Ishikawa (cell line): ENCODE data around the gene WDR18.

Experiments used
- CEBPB ChIP-seq: IDR thresholded peaks from 2 replicates; pipeline ENCODE4 v1.6.1; 2012
- CREB1 ChIP-seq: IDR thresholded peaks from 2 replicates; pipeline ENCODE4 v1.6.1; 2012; ENCODE audit warnings: low read depth
- EGR1 ChIP-seq: IDR thresholded peaks from 2 replicates; pipeline ENCODE4 v1.6.1; 2012
- EP300 ChIP-seq: IDR thresholded peaks from 2 replicates; pipeline ENCODE4 v1.6.1; 2012; ENCODE audit warnings: borderline replicate concordance
- FOXM1 ChIP-seq: IDR thresholded peaks from 2 replicates; pipeline ENCODE4 v1.6.1; 2012; ENCODE audit warnings: low read depth, borderline replicate concordance
- NFIC ChIP-seq: IDR thresholded peaks from 2 replicates; pipeline ENCODE4 v1.6.1; 2012
- RAD21 ChIP-seq: IDR thresholded peaks from 2 replicates; pipeline ENCODE4 v1.6.1; 2012; ENCODE audit warnings: low read depth
- TAF1 ChIP-seq: IDR thresholded peaks from 2 replicates; pipeline ENCODE4 v1.6.1; 2012; ENCODE audit warnings: low read depth, mild to moderate bottlenecking
- TCF12 ChIP-seq: IDR thresholded peaks from 2 replicates; pipeline ENCODE4 v1.6.1; 2012; ENCODE audit warnings: low read depth
- TEAD4 ChIP-seq: IDR thresholded peaks from 2 replicates; pipeline ENCODE4 v1.6.1; 2012
- YY1 ChIP-seq: IDR thresholded peaks from 2 replicates; pipeline ENCODE4 v1.6.1; 2012; ENCODE audit warnings: low read depth
- ZBTB7A ChIP-seq: IDR thresholded peaks from 2 replicates; pipeline ENCODE4 v1.6.1; 2012; ENCODE audit warnings: low read depth
- TF ChIP-seq, protein P1 (sequence below): IDR thresholded peaks from 2 replicates; pipeline ENCODE4 v1.6.1; 2012
- TF ChIP-seq, protein P2 (sequence below): IDR thresholded peaks from 2 replicates; pipeline ENCODE4 v1.6.1; 2012; ENCODE audit warnings: low read depth, mild to moderate bottlenecking
- TF ChIP-seq, protein P3 (sequence below): IDR thresholded peaks from 2 replicates; pipeline ENCODE4 v1.6.1; 2012

Gene WDR18

DNA sequence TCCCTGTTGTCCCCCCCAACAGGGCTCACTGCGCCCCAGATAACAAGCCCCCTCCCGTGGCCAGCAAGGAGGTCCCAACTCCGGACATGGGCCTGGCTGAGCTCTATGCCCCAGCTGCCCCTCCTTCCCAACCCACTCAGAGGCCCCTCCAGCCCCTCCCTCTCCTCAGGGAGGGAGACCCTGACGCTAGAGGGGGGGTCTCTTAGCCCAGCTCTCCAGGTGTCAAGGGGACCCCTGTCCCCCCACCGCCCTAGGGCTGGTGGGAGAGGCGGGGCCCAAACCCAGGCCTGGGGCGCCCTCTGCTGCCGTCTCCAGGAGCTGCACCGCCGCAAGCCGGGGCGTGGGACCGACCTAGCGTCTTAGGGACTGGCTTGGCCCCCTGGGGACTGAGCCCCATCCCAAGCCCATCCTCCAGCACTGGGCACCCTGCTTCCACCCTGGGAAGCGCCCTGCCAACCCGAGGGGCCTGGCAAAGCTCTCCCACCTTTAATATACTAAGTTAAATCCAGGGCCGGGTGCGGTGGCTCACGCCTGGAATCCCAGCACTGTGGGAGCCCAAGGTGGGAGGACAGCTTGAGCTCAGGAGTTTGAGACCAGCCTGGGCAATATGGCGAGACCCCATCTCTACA, 17.5 kb downstream of the WDR18 start:
- TF ChIP-seq ZBTB7A (peak; percentile 92), EP300 (no peak), RAD21 (peak; percentile 82)

DNA sequence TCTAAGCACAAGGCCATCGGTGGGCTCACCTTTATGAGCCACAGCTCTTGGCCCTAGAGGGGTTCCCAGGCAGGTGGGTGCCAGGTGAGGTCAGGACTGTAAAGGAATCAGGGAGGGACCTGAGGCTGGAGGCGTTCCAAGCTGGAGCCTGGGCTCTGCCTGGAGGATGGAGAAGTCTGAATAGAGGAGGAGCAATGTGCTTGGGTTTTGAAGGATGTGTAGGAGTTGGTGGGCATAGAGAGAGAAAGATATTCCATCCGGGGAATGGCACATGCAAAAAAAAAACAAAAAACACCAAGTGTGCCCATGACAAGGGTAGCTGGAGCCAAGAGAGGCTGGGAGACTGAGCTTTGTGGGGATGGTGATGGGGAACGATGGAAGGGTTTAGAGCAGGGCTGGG, 18.5 kb downstream of the WDR18 start:
- TF ChIP-seq ZBTB7A = no peak
- no peak for TF ChIP-seq TEAD4
- TF ChIP-seq TCF12 = no peak
- TF ChIP-seq EP300 = no peak
- no peak for TF ChIP-seq CEBPB
- TF ChIP-seq, protein P1, sequence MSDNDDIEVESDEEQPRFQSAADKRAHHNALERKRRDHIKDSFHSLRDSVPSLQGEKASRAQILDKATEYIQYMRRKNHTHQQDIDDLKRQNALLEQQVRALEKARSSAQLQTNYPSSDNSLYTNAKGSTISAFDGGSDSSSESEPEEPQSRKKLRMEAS = no peak
- no peak for TF ChIP-seq RAD21
- no peak for TF ChIP-seq TAF1
- TF ChIP-seq, protein P2, sequence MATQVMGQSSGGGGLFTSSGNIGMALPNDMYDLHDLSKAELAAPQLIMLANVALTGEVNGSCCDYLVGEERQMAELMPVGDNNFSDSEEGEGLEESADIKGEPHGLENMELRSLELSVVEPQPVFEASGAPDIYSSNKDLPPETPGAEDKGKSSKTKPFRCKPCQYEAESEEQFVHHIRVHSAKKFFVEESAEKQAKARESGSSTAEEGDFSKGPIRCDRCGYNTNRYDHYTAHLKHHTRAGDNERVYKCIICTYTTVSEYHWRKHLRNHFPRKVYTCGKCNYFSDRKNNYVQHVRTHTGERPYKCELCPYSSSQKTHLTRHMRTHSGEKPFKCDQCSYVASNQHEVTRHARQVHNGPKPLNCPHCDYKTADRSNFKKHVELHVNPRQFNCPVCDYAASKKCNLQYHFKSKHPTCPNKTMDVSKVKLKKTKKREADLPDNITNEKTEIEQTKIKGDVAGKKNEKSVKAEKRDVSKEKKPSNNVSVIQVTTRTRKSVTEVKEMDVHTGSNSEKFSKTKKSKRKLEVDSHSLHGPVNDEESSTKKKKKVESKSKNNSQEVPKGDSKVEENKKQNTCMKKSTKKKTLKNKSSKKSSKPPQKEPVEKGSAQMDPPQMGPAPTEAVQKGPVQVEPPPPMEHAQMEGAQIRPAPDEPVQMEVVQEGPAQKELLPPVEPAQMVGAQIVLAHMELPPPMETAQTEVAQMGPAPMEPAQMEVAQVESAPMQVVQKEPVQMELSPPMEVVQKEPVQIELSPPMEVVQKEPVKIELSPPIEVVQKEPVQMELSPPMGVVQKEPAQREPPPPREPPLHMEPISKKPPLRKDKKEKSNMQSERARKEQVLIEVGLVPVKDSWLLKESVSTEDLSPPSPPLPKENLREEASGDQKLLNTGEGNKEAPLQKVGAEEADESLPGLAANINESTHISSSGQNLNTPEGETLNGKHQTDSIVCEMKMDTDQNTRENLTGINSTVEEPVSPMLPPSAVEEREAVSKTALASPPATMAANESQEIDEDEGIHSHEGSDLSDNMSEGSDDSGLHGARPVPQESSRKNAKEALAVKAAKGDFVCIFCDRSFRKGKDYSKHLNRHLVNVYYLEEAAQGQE = no peak
- no peak for TF ChIP-seq NFIC

DNA sequence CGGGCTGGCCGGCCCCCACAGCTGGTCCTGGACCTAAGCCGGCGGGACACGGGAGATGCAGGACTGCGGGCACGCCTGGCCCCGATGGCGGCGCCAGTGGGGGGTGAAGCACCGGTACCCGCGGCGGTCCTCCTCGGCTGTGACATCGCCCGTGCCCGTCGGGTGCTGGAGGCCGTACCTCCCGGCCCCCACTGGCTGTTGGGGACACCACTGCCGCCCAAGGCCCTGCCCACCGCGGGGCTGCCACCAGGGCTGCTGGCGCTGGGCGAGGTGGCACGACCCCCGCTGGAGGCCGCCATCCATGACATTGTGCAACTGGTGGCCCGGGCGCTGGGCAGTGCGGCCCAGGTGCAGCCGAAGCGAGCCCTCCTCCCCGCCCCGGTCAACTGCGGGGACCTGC, 19.1 kb downstream of the WDR18 start:
- TF ChIP-seq CREB1 (no peak), FOXM1 (no peak), EGR1 (no peak), EP300 (no peak), TEAD4 (no peak), ZBTB7A (no peak), CEBPB (no peak), NFIC (no peak), RAD21 (no peak), TAF1 (no peak), TCF12 (no peak)
- TF ChIP-seq, protein P3, sequence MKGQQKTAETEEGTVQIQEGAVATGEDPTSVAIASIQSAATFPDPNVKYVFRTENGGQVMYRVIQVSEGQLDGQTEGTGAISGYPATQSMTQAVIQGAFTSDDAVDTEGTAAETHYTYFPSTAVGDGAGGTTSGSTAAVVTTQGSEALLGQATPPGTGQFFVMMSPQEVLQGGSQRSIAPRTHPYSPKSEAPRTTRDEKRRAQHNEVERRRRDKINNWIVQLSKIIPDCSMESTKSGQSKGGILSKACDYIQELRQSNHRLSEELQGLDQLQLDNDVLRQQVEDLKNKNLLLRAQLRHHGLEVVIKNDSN = no peak

DNA sequence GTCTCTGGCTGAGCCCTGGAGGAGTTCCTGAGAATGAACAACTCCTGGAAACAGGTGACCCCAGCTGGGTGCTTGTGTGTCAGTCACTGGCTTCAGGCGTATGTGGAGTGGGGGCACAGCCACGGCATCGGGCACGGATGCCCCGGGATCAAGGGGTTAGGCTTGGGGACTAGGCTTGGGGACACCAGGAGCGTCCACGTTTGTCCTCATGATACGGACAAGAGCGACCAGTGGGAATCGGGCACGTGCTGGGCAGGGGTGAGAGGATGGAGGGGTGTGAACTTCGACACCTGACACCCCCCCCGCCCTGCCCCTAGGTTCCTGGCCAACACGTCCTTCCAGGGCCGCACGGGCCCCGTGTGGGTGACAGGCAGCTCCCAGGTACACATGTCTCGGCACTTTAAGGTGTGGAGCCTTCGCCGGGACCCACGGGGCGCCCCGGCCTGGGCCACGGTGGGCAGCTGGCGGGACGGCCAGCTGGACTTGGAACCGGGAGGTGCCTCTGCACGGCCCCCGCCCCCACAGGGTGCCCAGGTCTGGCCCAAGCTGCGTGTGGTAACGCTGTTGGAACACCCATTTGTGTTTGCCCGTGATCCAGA, 20.2 kb downstream of the WDR18 start:
- TF ChIP-seq TEAD4 (no peak), TAF1 (no peak), FOXM1 (no peak), NFIC (no peak), RAD21 (no peak), TCF12 (no peak)
- TF ChIP-seq, protein P3 = no peak
- TF ChIP-seq, protein P2 = no peak
- TF ChIP-seq, protein P1 = peak; percentile 28; the same call in 1 of the 2 replicates

DNA sequence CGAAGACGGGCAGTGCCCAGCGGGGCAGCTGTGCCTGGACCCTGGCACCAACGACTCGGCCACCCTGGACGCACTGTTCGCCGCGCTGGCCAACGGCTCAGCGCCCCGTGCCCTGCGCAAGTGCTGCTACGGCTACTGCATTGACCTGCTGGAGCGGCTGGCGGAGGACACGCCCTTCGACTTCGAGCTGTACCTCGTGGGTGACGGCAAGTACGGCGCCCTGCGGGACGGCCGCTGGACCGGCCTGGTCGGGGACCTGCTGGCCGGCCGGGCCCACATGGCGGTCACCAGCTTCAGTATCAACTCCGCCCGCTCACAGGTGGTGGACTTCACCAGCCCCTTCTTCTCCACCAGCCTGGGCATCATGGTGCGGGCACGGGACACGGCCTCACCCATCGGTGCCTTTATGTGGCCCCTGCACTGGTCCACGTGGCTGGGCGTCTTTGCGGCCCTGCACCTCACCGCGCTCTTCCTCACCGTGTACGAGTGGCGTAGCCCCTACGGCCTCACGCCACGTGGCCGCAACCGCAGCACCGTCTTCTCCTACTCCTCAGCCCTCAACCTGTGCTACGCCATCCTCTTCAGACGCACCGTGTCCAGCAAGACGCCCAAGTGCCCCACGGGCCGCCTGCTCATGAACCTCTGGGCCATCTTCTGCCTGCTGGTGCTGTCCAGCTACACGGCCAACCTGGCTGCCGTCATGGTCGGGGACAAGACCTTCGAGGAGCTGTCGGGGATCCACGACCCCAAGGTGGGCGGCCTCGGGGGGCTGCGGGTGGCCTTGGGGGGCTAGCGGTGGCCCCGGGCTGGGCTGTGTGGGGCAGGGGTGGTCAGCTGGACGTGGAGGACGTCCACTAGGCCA, 20.9 kb downstream of the WDR18 start:
- TF ChIP-seq, protein P1 = peak; percentile 76
- TF ChIP-seq RAD21 = no peak

DNA sequence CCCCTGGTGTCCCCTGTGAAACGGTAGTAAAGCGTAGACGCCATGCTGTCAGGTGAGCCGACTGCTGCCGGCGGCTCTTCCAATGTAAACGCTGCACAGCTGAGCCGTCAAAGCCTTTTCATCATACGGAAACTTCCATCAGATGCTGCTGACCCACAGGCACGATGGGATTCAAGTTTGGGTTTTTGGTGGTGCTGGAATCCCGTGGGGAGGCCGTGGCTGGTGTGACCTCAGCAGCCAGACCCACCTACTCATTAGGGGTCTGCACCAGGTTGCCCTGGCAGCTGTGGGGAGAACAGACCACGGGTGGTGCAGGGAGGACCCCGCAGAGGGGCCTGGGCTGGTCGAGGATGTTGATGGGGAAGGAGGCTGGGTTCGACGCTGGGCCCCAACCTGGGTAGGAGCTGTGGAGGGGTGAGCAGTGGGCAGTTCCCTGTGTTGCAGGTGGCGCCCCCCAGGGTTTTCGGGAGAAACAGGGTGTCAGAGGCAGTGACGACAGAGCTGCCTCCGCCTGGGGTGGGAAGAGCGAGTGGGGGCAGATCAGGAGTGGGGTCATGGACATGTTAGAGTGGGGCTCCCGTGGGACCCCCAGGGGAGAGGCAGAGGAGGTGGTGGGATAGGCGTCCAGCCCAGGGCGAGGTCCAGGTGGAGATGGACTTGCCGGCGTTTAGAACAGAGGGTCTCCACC, 22.7 kb downstream of the WDR18 start:
- TF ChIP-seq, protein P3 = no peak
- TF ChIP-seq NFIC (no peak), TAF1 (no peak), TCF12 (no peak), TEAD4 (no peak), FOXM1 (no peak), CEBPB (no peak), ZBTB7A (no peak), YY1 (no peak), RAD21 (no peak), CREB1 (no peak), EGR1 (no peak), EP300 (no peak)
- TF ChIP-seq, protein P1 = no peak
- TF ChIP-seq, protein P2 = no peak
